ENCODE data around the gene NATD1.

DNA sequence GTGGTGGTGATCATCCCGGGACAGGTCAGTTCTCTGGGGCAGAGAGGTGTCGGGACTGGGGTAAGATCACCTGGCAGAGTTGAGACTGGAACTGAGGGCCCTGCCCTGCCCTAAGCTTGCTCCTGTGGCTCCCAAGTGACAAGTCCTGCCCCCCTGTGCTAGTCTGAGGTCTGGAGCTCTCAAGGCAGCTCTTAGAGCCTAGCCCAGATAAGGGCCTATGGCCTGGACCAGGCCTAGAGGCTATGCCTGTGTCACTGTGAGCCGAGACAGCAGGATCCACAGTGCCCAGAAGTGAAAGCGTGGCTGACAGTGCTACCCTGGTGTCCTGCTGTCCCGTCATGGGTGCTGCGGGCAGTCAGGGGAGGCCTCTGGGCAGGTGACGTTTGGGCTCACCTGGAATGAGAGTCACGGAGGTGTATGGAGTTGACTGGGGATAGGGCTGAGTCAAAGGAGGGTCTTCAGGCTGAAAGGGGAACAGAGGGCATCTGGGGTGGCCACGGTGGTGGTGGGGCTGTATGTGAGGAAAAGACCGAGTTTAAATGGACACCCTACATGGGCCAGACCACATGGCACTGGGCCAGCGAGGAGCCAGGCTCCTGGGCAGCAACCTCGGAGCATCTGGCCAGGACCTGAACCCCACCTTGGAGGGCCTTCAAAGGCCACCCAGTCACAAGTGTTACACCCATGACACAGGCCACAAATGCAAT, 5.5 kb downstream of the NATD1 start:
- no peak for TF ChIP-seq EZH2 (IDR thresholded peaks at IDR 0.05; ENCODE audit: borderline replicate concordance)
- TF ChIP-seq, protein P1, sequence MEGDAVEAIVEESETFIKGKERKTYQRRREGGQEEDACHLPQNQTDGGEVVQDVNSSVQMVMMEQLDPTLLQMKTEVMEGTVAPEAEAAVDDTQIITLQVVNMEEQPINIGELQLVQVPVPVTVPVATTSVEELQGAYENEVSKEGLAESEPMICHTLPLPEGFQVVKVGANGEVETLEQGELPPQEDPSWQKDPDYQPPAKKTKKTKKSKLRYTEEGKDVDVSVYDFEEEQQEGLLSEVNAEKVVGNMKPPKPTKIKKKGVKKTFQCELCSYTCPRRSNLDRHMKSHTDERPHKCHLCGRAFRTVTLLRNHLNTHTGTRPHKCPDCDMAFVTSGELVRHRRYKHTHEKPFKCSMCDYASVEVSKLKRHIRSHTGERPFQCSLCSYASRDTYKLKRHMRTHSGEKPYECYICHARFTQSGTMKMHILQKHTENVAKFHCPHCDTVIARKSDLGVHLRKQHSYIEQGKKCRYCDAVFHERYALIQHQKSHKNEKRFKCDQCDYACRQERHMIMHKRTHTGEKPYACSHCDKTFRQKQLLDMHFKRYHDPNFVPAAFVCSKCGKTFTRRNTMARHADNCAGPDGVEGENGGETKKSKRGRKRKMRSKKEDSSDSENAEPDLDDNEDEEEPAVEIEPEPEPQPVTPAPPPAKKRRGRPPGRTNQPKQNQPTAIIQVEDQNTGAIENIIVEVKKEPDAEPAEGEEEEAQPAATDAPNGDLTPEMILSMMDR (IDR thresholded peaks at IDR 0.05; ENCODE audit: poor library complexity), result no peak

Measured in hepatocyte (in vitro differentiated cells).